SK-N-SH (cell line): ENCODE measurements around the gene AMPH. TPM values are rescaled to one million over a fixed set of nuclear protein-coding genes. Genes with fewer than 3 reads are reported as not detected.

Source experiments
- CTCF ChIA-PET: fragments of 300-600, 350-600 bp; formaldehyde crosslinking; extraction: SDS; loops from one replicate; lab custom pipeline; 2021; lab: Yijun Ruan, JAX
- POLR2A ChIA-PET: fragments of 350-600 bp; sonication (Branson Sonifier 250); formaldehyde crosslinking; extraction: SDS; loops from one replicate; lab custom pipeline; 2020; ENCODE audit warnings: antibody characterized with exemption, inconsistent platforms; lab: Yijun Ruan, JAX
- DNase-seq: peaks from one replicate; pipeline ENCODE4 v3.0.0; 2012
- H2AFZ ChIP-seq: fragments of 200-600 bp; sonication (generic); 2 replicates; pipeline ENCODE4 v1.8.1; 2016; ENCODE audit warnings: antibody characterized with exemption, mild to moderate bottlenecking, low read depth
- H3F3A ChIP-seq: fragments of 200-600 bp; sonication (generic); replicated peaks from 2 replicates; pipeline ENCODE3; 2016; ENCODE audit warnings: antibody characterized with exemption, mild to moderate bottlenecking; ENCODE audit not compliant: insufficient read depth
- H3K27ac ChIP-seq, 2 experiments: fragments of 200-500 bp in 1 of 2; fragments of 200-600 bp in 1 of 2; sonication (Bioruptor generic) in 1 of 2; sonication (generic), shearing (Covaris generic) in 1 of 2; 2 replicates each; pipeline versions ENCODE4 v1.5.1 to v1.6.1; 2014 to 2016; ENCODE audit warnings: low read depth in 2 of 2, inconsistent platforms in 1 of 2, low read length in 1 of 2, mild to moderate bottlenecking in 1 of 2, mixed read lengths in 1 of 2
- H3K27me3 ChIP-seq: fragments of 200-600 bp; sonication (generic), shearing (Covaris generic); 2 replicates; pipeline ENCODE4 v1.6.1; 2016; ENCODE audit warnings: mixed run types; ENCODE audit not compliant: insufficient read depth
- H3K36me3 ChIP-seq, 2 experiments: fragments of 200-500 bp in 1 of 2; fragments of 200-600 bp in 1 of 2; sonication (Bioruptor generic) in 1 of 2; sonication (generic) in 1 of 2; replicated peaks in 1 of 2; 2 replicates each; pipeline versions ENCODE3 to v1.5.1; 2014 to 2016; ENCODE audit warnings: low read length in 1 of 2, mild to moderate bottlenecking in 1 of 2; ENCODE audit not compliant: insufficient read depth in 2 of 2, control insufficient read depth in 1 of 2
- H3K4me1 ChIP-seq, 2 experiments: fragments of 200-500 bp in 1 of 2; fragments of 200-600 bp in 1 of 2; sonication (Bioruptor generic) in 1 of 2; sonication (generic), shearing (Covaris generic) in 1 of 2; 2 replicates each; pipeline versions ENCODE4 v1.5.1 to v1.6.1; 2014 to 2016; ENCODE audit warnings: low read depth in 1 of 2, low read length in 1 of 2, mixed run types in 1 of 2; ENCODE audit not compliant: insufficient read depth in 2 of 2, control insufficient read depth in 1 of 2
- H3K4me2 ChIP-seq: fragments of 200-600 bp; sonication (generic), shearing (Covaris generic); 2 replicates; pipeline ENCODE4 v1.6.1; 2017; ENCODE audit warnings: mixed run types
- H3K4me3 ChIP-seq, 2 experiments: fragments of 200-500 bp in 1 of 2; fragments of 200-600 bp in 1 of 2; sonication (Bioruptor generic) in 1 of 2; sonication (generic), shearing (Covaris generic) in 1 of 2; 2 replicates each; pipeline versions ENCODE4 v1.5.1 to v1.8.1; 2014 to 2016; ENCODE audit warnings: low read depth in 2 of 2, inconsistent platforms in 1 of 2, low read length in 1 of 2, mild to moderate bottlenecking in 1 of 2, mixed read lengths in 1 of 2, moderate library complexity in 1 of 2
- H3K79me2 ChIP-seq: fragments of 200-600 bp; sonication (generic); 2 replicates; pipeline ENCODE4 v1.8.1; 2017; ENCODE audit warnings: mild to moderate bottlenecking; ENCODE audit not compliant: insufficient read depth
- H3K9ac ChIP-seq: fragments of 200-600 bp; sonication (generic); 2 replicates; pipeline ENCODE4 v1.6.1; 2017; ENCODE audit warnings: mixed run types
- H3K9me2 ChIP-seq: fragments of 200-600 bp; sonication (generic); 2 replicates; pipeline ENCODE4 v1.6.1; 2017; ENCODE audit warnings: mixed run types
- H3K9me3 ChIP-seq: fragments of 200-600 bp; sonication (generic); 2 replicates; pipeline ENCODE4 v1.6.1; 2017; ENCODE audit warnings: mixed run types, mild to moderate bottlenecking, moderate library complexity
- H4K20me1 ChIP-seq: fragments of 200-600 bp; sonication (generic); 2 replicates; pipeline ENCODE4 v1.6.1; 2017; ENCODE audit warnings: mild to moderate bottlenecking, mixed run types; ENCODE audit not compliant: insufficient read depth
- ELF1 ChIP-seq: IDR thresholded peaks from 2 replicates; pipeline ENCODE4 v1.4.0; 2012
- EZH2phosphoT487 ChIP-seq: fragments of 200-600 bp; sonication (generic); IDR thresholded peaks from 2 replicates; pipeline ENCODE4 v1.6.1; 2017; ENCODE audit warnings: low read depth, mixed run types, mild to moderate bottlenecking, antibody characterized with exemption, moderate library complexity, borderline replicate concordance
- FOSL2 ChIP-seq: IDR thresholded peaks from 2 replicates; pipeline ENCODE4 v1.4.0; 2012; ENCODE audit warnings: low read depth, mild to moderate bottlenecking, moderate library complexity, borderline replicate concordance
- FOXJ3 ChIP-seq: sonication (generic); formaldehyde crosslinking; IDR thresholded peaks from 2 replicates; pipeline ENCODE4 v1.5.1; 2020; ENCODE audit warnings: mild to moderate bottlenecking, missing genetic modification reagents
- FOXM1 ChIP-seq: IDR thresholded peaks from 2 replicates; pipeline ENCODE4 v1.4.0; 2012; ENCODE audit warnings: low read depth, mild to moderate bottlenecking
- JUND ChIP-seq: IDR thresholded peaks from 2 replicates; pipeline ENCODE4 v1.4.0; 2012
- MEF2A ChIP-seq: IDR thresholded peaks from 2 replicates; pipeline ENCODE4 v1.4.0; 2012; ENCODE audit warnings: low read depth, borderline replicate concordance
- NFIC ChIP-seq: IDR thresholded peaks from 2 replicates; pipeline ENCODE4 v1.4.0; 2012; ENCODE audit warnings: borderline replicate concordance
- NRF1 ChIP-seq: IDR thresholded peaks from 2 replicates; pipeline ENCODE4 v1.6.1; 2012; ENCODE audit warnings: low read depth, mild to moderate bottlenecking, low read length
- POLR2AphosphoS5 ChIP-seq: IDR thresholded peaks from 2 replicates; pipeline ENCODE4 v1.6.1; 2012; ENCODE audit warnings: low read depth, low read length
- RXRA ChIP-seq: IDR thresholded peaks from 2 replicates; pipeline ENCODE4 v1.4.0; 2012; ENCODE audit warnings: low read depth, mild to moderate bottlenecking, borderline replicate concordance
- TAF1 ChIP-seq: IDR thresholded peaks from 2 replicates; pipeline ENCODE4 v1.6.1; 2012; ENCODE audit warnings: low read depth, mild to moderate bottlenecking, low read length, moderate library complexity, borderline replicate concordance
- YY1 ChIP-seq: IDR thresholded peaks from 2 replicates; pipeline ENCODE4 v1.4.0; 2012; ENCODE audit warnings: low read depth, mild to moderate bottlenecking
- WGBS: methylation state at CpG from one replicate; pipeline ENCODE4 v1.1.6; 2017; ENCODE audit warnings: low lambda C conversion rate; 5-methylcytosine and 5-hydroxymethylcytosine counted together
- polyA plus RNA-seq, 3 experiments: library from polyadenylated mRNA; depleted of rRNA; stranded (reverse); fragments of >200 nt; gene quantifications; 2 replicates each; pipeline ENCODE4 v1.2.3, GENCODE V29; 2012
- TF ChIP-seq, protein P1 (sequence below): IDR thresholded peaks from 2 replicates; pipeline ENCODE4 v1.6.1; 2012; ENCODE audit warnings: mild to moderate bottlenecking, low read depth, low read length, moderate library complexity
- TF ChIP-seq, protein P2 (sequence below): IDR thresholded peaks from 2 replicates; pipeline ENCODE4 v1.4.0; 2012; ENCODE audit warnings: low read depth
- TF ChIP-seq, protein P3 (sequence below): fragments of 150-350 bp; IDR thresholded peaks from 2 replicates; pipeline ENCODE4 v1.6.1; 2017; ENCODE audit warnings: antibody characterized with exemption, low read length, low read depth, borderline replicate concordance
- TF ChIP-seq, protein P4 (sequence below): fragments of 150-350 bp; IDR thresholded peaks from 2 replicates; pipeline ENCODE4 v1.6.1; 2016; ENCODE audit warnings: mild to moderate bottlenecking, low read depth, low read length
- TF ChIP-seq, protein P5 (sequence below): IDR thresholded peaks from 2 replicates; pipeline ENCODE4; 2012

The AMPH gene
- polyA plus RNA-seq, 1 of the 3 experiments (the other 2 are of a cell fraction), result 0.08 TPM

DNA sequence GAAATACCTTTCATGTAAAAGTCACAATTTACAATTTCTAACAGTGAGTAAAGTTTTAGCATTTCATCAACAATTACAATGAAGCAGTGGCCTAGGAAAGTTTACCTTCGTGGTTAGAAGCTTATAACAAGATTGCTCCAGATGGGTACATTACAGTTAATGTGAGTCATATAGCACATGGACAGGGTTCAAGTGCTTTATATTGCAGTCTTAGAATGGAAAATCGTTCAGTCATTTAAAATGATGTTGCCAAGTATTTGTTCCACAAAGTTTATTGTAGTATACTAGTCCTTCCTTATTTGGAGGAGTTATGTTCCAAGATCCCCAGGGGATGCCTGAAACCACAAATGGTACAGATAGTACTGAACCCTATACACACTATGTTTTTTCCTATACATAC is 183.1 kb downstream of the AMPH start:
- no peaks in the 10 kb centered on the region for H3K27me3 ChIP-seq
- ChIA-PET CTCF (interaction anchor here (0.6 kb wide), 1 partner anchor 531 kb away, joined by 3 read pairs; the partner anchor contains the start of gene SFRP4), POLR2A (no interaction called here)
- H3K9ac ChIP-seq, result no peak overlapping the region
- H3K4me2 ChIP-seq, result no peak overlapping the region
- H3F3A ChIP-seq, result no peaks in the 10 kb centered on the region
- no peak overlapping the region for H3K4me3 ChIP-seq
- H3K27ac ChIP-seq, result no peak overlapping the region
- DNase-seq, result no peak
- H3K79me2 ChIP-seq, result no peaks in the 10 kb centered on the region
- no peaks in the 10 kb centered on the region for H3K9me3 ChIP-seq
- 2% methylated on average over 2 of the region's 2 CpGs for WGBS
- peaks cover 0 to 8% of the 10 kb centered on the region in 2 experiments; a peak in 2 of 4 replicates for H3K4me1 ChIP-seq
- H4K20me1 ChIP-seq, result no peaks in the 10 kb centered on the region; the same call in 1 of the 2 replicates
- TF ChIP-seq TAF1, result no peak
- TF ChIP-seq MEF2A, result no peak
- TF ChIP-seq, protein P1, sequence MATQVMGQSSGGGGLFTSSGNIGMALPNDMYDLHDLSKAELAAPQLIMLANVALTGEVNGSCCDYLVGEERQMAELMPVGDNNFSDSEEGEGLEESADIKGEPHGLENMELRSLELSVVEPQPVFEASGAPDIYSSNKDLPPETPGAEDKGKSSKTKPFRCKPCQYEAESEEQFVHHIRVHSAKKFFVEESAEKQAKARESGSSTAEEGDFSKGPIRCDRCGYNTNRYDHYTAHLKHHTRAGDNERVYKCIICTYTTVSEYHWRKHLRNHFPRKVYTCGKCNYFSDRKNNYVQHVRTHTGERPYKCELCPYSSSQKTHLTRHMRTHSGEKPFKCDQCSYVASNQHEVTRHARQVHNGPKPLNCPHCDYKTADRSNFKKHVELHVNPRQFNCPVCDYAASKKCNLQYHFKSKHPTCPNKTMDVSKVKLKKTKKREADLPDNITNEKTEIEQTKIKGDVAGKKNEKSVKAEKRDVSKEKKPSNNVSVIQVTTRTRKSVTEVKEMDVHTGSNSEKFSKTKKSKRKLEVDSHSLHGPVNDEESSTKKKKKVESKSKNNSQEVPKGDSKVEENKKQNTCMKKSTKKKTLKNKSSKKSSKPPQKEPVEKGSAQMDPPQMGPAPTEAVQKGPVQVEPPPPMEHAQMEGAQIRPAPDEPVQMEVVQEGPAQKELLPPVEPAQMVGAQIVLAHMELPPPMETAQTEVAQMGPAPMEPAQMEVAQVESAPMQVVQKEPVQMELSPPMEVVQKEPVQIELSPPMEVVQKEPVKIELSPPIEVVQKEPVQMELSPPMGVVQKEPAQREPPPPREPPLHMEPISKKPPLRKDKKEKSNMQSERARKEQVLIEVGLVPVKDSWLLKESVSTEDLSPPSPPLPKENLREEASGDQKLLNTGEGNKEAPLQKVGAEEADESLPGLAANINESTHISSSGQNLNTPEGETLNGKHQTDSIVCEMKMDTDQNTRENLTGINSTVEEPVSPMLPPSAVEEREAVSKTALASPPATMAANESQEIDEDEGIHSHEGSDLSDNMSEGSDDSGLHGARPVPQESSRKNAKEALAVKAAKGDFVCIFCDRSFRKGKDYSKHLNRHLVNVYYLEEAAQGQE, result no peak
- TF ChIP-seq YY1, result no peak
- no peak for TF ChIP-seq RXRA
- TF ChIP-seq, protein P2, sequence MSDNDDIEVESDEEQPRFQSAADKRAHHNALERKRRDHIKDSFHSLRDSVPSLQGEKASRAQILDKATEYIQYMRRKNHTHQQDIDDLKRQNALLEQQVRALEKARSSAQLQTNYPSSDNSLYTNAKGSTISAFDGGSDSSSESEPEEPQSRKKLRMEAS, result no peak
- TF ChIP-seq NFIC, result no peak
- TF ChIP-seq, protein P3, sequence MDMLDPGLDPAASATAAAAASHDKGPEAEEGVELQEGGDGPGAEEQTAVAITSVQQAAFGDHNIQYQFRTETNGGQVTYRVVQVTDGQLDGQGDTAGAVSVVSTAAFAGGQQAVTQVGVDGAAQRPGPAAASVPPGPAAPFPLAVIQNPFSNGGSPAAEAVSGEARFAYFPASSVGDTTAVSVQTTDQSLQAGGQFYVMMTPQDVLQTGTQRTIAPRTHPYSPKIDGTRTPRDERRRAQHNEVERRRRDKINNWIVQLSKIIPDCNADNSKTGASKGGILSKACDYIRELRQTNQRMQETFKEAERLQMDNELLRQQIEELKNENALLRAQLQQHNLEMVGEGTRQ, result no peak
- TF ChIP-seq JUND, result no peak
- no peak for TF ChIP-seq FOSL2
- no peak for TF ChIP-seq ELF1
- no peak for TF ChIP-seq FOXM1
- TF ChIP-seq FOXJ3 (CRISPR knock-in tag), result no peak
- TF ChIP-seq EZH2phosphoT487, result no peak
- TF ChIP-seq, protein P4, sequence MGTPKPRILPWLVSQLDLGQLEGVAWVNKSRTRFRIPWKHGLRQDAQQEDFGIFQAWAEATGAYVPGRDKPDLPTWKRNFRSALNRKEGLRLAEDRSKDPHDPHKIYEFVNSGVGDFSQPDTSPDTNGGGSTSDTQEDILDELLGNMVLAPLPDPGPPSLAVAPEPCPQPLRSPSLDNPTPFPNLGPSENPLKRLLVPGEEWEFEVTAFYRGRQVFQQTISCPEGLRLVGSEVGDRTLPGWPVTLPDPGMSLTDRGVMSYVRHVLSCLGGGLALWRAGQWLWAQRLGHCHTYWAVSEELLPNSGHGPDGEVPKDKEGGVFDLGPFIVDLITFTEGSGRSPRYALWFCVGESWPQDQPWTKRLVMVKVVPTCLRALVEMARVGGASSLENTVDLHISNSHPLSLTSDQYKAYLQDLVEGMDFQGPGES, result no peak
- no peak for TF ChIP-seq NRF1
- TF ChIP-seq, protein P5, sequence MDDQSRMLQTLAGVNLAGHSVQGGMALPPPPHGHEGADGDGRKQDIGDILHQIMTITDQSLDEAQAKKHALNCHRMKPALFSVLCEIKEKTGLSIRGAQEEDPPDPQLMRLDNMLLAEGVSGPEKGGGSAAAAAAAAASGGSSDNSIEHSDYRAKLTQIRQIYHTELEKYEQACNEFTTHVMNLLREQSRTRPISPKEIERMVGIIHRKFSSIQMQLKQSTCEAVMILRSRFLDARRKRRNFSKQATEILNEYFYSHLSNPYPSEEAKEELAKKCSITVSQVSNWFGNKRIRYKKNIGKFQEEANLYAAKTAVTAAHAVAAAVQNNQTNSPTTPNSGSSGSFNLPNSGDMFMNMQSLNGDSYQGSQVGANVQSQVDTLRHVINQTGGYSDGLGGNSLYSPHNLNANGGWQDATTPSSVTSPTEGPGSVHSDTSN, result no peak
- no peak for TF ChIP-seq POLR2AphosphoS5
- H2AFZ ChIP-seq, result no peak overlapping the region
- no peaks in the 10 kb centered on the region for H3K36me3 ChIP-seq
- H3K9me2 ChIP-seq, result no peaks in the 10 kb centered on the region
